Measurements from ENCODE around the gene SNX9.

SNX9 gene

GRCh38 chr6:157823001-157823527 is at the start of gene SNX9:
Gene SNX9, plus strand, starts transcription at chr6:157823246. Its CDS starts 189 bp downstream, at chr6:157823435.
- DNase-seq: peak; percentile 85

- peak; percentile 21 for DNase-seq
Observed at GRCh38 chr6:157773248-157773773, 49.7 kb upstream of the SNX9 start.

GRCh38 chr6:157774153-157775135 is 48.6 kb upstream of the SNX9 start:
- no peak for DNase-seq

- no peak for DNase-seq
Observed at GRCh38 chr6:157775376-157775775, 47.7 kb upstream of the SNX9 start.

- DNase-seq: no peak
Observed at GRCh38 chr6:157777344-157777743, 45.7 kb upstream of the SNX9 start.

- DNase-seq: no peak
Observed at GRCh38 chr6:157778719-157779118, 44.3 kb upstream of the SNX9 start.

GRCh38 chr6:157779705-157780604 is 43.1 kb upstream of the SNX9 start:
- no peak for DNase-seq

GRCh38 chr6:157785636-157786035 is 37.4 kb upstream of the SNX9 start:
- DNase-seq: no peak

- no peak for DNase-seq
Observed at GRCh38 chr6:157786221-157786620, 36.8 kb upstream of the SNX9 start.

- DNase-seq: no peak
Observed at GRCh38 chr6:157787080-157787479, 36.0 kb upstream of the SNX9 start.

GRCh38 chr6:157788180-157788579 is 34.9 kb upstream of the SNX9 start:
- DNase-seq: no peak

- no peak for DNase-seq
Observed at GRCh38 chr6:157789297-157789696, 33.7 kb upstream of the SNX9 start.

GRCh38 chr6:157789861-157790260 is 33.2 kb upstream of the SNX9 start:
- DNase-seq: no peak

- no peak for DNase-seq
Observed at GRCh38 chr6:157790548-157791160, 32.4 kb upstream of the SNX9 start.

- DNase-seq: no peak
Observed at GRCh38 chr6:157791450-157791849, 31.6 kb upstream of the SNX9 start.

- DNase-seq: no peak
Observed at GRCh38 chr6:157792671-157793070, 30.4 kb upstream of the SNX9 start.

GRCh38 chr6:157794012-157794411 is 29.0 kb upstream of the SNX9 start:
- DNase-seq: peak; percentile 60

- DNase-seq: peak; percentile 58
Observed at GRCh38 chr6:157795841-157796240, 27.2 kb upstream of the SNX9 start.

- no peak for DNase-seq
Observed at GRCh38 chr6:157798851-157799250, 24.2 kb upstream of the SNX9 start.

GRCh38 chr6:157799561-157799960 is 23.5 kb upstream of the SNX9 start:
- DNase-seq: peak; percentile 55

- DNase-seq: peak; percentile 82
Observed at GRCh38 chr6:157800420-157801237, 22.4 kb upstream of the SNX9 start.
